NCI-H2029 treated with DMSO at 0.1 percent for 48 hours (cell line): Measurements from ENCODE around the gene TSC22D3.
"Not testable (repeated sequence)": the region's sequence is repeated elsewhere in the genome, so short reads cannot be mapped to it uniquely, and the experiment has no call there.

ENCODE experiments used
- DNase-seq: peaks from one replicate; lab custom pipeline; 2025; lab: John Stamatoyannopoulos, UW

Gene TSC22D3

GRCh38 chrX:107712231-107713202, 63.1 kb downstream of the TSC22D3 start:
- no peak for DNase-seq

- no peak for DNase-seq
These were observed 63.9 kb downstream of the TSC22D3 start for GRCh38 chrX:107711521-107712181.

- DNase-seq, result no peak
These were observed 64.8 kb downstream of the TSC22D3 start for GRCh38 chrX:107710617-107711391.

- DNase-seq, result no peak
These were observed 66.3 kb downstream of the TSC22D3 start for GRCh38 chrX:107709266-107709806.

- no peak for DNase-seq
These were observed 66.8 kb downstream of the TSC22D3 start for GRCh38 chrX:107708762-107709161.

- no peak for DNase-seq
These were observed 67.7 kb downstream of the TSC22D3 start for GRCh38 chrX:107707866-107708265.

GRCh38 chrX:107706309-107706708, 69.3 kb downstream of the TSC22D3 start:
- no peak for DNase-seq

GRCh38 chrX:107704587-107704986, 71.0 kb downstream of the TSC22D3 start:
- no peak for DNase-seq

GRCh38 chrX:107704181-107704580, 71.4 kb downstream of the TSC22D3 start:
- no peak for DNase-seq

- DNase-seq, result no peak
These were observed 74.0 kb downstream of the TSC22D3 start for GRCh38 chrX:107701493-107702121.

- DNase-seq, result no peak
These were observed 74.8 kb downstream of the TSC22D3 start for GRCh38 chrX:107700790-107701189.

GRCh38 chrX:107700317-107700774, 75.2 kb downstream of the TSC22D3 start:
- DNase-seq, result no peak

- no peak for DNase-seq
These were observed 76.0 kb downstream of the TSC22D3 start for GRCh38 chrX:107699616-107700015.

- no peak for DNase-seq
These were observed 84.6 kb downstream of the TSC22D3 start for GRCh38 chrX:107691024-107691448.

- no peak for DNase-seq
These were observed 88.1 kb downstream of the TSC22D3 start for GRCh38 chrX:107687445-107687844.

GRCh38 chrX:107686792-107687191, 88.8 kb downstream of the TSC22D3 start:
- DNase-seq, result no peak

GRCh38 chrX:107686026-107686425, 89.6 kb downstream of the TSC22D3 start:
- no peak for DNase-seq

- DNase-seq, result not testable (repeated sequence)
These were observed 90.0 kb downstream of the TSC22D3 start for GRCh38 chrX:107685586-107685985.

- DNase-seq, result no peak
These were observed 90.6 kb downstream of the TSC22D3 start for GRCh38 chrX:107684956-107685385.

GRCh38 chrX:107683931-107684330, 91.7 kb downstream of the TSC22D3 start:
- DNase-seq, result no peak

- no peak for DNase-seq
These were observed 92.3 kb downstream of the TSC22D3 start for GRCh38 chrX:107683124-107683895.
